Renal cortex interstitium (tissue), 11 donors: ENCODE results near the gene GP1BB. TPM values are rescaled to one million over a fixed set of nuclear protein-coding genes. Genes with fewer than 3 reads are reported as not detected.

Source experiments
- DNase-seq, 11 donors: peaks; one replicate each; pipeline ENCODE4 v3.0.0-alpha.2; 2013; ENCODE audit warnings: low read depth in 9 of 11, low spot score in 4 of 11; ENCODE audit errors: extremely low read depth in 1 of 11
- polyA plus RNA-seq, 3 donors: library from polyadenylated mRNA; unstranded; fragments of 120-200 nt; gene quantifications; one replicate each; pipeline ENCODE4 v1.2.1, GENCODE V29; 2013; ENCODE audit not compliant: insufficient read length in 3 of 3

GP1BB gene
- polyA plus RNA-seq, 3 donors = 2.8 to 7.0 (median 4.5) TPM

DNA sequence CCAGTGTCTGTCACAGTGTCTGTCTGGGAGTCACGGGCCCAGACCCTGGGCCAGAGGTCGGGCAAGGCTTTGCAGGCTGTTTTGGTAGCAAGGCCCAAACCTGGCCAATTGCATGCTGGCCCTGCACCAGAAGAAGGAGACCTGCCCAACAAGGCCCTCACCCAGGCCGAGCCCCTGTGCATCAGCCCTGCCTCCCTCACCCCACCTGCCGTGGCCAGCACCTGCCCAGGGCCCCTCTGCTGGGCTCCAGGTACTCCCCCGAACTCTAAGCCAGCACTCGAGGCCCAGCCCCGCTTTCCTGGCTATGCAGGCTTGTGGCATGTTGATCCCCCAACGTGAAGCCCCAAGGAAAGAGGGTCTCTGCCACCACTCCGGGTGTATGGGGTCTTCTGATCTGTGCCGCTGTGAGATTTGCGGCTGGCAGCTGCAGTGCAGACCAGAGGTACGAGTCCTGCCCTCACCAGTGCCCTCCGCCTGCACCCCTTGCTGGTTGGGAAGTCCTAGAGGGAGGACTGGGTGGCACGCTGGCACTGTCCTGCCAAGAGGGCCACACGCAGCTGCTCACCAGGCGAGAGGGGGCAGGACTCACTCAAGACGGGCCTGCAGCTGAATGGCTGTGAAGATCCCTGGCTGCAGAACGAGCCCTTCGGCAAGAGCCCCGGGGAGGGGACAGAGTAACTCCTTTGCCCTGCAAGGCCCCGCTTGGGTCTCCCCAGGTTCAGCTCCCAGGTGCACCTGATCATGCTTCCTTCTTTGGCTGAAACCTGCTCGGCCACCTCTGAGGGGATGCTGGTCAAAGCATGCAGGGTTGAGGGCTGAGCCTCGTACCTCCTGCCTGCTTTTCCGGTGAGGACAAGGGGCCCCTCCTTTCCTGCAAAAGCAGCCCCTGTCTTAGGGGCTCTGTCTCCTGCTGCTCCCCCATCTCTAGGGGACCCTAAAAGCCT lies 15.7 kb upstream of the GP1BB start:
- DNase-seq = no peak

DNA sequence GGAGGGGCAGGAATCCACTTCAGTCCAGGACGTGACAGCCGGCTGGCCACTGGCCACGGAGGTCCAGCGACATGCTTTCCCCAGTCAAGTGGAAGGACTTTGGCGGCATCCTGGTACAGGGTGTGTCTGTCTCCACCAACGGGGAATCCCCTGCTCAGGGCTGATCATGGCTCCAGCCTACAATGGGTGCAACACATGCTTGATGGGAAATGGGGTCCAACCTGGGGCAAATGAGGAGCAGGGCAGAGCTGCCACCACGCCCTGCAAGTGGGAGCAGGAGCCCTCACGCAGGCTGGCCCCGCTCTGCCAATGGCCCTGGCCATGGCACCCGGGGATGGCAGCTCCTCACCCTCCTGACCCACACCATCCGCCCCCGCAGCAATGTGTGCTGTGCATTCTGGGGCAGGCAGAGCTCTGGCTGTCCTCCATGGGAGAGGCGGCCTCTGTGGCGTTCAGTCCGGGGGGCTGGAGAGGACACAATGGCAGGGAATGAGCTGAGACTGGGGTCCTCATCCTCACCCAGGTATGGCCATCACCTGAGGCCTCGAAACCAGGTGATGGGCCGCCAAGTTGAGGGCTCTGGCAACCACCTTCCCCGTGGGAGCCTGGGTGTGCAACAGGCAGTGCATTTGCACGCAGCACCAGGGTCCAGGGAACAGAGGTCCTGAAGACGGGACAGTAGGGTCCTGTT lies 14.9 kb upstream of the GP1BB start:
- no peak for DNase-seq

DNA sequence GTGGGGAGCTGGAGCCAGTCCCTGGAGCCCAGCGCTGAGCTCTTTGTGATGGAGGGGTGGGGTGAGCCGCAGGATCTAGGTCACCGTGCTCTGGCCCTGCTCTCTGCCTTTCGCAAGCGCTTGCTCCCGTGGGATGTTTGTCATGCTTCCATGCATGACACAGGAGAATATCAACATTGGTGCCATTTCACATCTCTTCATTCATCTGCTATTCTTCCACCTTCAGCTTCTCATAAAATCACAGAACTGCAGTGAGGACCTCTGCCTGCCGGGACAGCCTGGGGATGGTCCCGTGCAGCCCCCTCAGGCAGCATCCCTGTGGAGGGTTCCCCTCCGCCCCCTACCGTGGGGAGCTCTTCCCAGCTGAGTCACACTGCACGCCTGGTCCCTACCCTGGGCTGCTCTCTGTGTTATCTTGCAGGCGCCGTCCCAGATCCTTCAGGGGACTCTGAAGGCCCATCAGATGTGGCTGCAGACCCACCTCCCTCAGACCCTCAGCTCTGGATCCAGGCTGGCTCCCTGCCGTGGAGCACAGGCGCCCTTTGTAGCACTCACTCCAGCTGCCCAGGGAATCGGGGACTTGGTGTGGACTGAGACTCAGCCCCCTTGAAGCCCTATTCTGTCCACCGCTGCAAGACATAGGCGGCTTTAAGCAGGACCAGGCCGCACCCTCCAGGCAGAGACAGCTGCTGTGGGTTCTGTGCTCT lies 14.1 kb upstream of the GP1BB start:
- DNase-seq = no peak

DNA sequence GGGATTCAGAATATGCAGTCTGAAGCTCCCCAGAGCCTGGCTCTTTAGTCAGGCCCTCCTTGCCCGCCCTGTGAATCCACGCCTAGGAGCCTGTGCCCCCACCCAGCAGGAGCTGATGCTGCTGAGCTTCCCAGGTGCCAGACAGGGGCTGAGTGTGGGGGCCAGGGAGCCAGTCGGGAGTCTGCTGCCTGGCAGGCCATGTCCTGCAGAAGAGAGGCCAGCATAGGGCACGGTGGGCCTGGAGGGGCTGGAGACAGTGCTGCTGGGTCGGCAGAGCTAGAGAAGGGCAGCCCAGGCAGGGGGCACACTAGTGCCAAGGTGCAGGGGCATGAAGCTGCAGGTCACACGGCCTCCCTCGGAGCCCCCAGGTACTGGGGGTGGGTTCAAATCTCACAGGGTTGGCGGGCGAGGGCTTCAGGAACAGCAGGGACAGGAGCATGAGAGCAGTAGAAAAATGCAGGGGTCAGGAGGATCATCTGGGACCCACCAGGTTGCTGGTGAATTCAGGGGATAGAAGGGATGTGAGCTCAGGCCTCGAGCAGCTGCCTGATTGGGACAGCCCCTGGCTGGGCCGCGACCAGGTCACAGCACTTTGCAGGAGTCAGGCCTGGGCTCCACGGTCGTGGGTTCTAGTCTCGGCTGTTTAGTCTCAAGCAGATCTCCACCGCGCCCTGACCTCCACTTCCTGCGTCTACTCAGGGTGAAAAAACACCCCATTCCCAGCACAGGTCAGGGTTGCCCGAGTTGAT lies 13.1 kb upstream of the GP1BB start:
- DNase-seq = no peak

DNA sequence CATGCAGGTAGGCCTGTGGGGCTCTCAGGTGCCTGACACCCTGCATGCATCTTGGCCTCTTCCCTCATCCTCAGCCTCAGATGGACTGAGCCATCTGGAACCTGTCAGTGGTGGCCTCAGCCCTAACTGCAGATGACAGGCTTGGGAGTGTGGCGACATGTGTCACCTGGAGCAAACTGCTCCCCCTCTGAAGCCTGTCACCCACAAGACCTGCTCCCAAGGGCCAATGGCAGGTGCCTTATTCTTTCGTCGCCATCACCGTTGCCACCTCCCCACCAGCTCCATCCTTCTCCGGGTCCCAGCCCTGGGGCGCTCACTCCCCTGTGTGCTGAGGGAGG lies 12.6 kb upstream of the GP1BB start:
- DNase-seq = no peak

DNA sequence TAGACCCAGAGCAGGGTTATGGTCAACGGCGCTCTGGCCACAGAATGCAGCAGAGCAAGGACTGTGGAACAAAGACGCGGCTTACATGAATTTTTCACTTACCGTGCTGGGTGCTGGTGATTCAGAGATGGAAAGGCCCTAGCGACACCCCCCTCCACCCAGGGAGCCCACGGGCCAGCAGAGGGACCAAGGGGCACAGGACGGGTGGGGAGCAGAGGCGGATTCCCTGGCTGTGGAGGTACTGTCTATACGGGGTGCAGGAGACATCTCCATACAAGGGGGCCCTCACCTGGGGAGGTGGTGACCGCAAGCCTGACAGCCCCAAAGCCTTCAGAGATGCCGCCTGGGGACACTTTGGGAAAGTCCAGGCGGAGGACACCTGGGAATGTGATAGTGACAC lies 10.1 kb upstream of the GP1BB start:
- no peak for DNase-seq

DNA sequence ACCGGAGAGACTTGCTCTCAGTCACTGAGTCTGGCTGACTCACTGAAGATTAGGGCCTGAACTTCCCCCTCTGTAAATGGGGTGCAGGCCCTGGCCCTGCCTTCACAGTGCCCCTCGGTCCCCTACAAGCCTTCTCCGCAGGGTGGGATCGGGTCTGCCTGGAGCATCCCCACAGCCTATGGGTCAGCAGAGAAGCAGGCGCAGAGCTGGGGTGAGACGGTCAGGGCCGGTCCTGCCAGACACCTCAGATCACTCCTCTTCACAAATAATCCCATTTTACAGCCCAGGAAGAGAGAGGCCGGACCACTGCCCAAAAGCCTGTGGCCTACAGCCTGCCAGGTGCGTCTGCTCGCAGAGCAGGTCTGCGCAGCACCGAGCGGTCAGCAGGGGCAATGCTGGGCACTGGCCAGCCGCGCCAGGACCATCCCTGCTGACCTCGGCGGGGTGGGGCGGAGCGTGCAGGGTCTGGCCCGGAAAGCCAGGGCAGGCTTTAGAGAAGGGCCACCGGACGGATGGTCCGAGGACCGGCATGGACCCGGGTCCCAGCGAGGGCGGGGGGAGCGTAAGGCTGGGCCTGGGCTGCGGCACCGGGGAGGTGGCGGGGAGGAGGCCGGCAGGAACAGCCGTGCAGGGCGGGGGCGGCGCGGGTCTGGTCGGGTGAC lies 9.6 kb upstream of the GP1BB start:
- no peak for DNase-seq

DNA sequence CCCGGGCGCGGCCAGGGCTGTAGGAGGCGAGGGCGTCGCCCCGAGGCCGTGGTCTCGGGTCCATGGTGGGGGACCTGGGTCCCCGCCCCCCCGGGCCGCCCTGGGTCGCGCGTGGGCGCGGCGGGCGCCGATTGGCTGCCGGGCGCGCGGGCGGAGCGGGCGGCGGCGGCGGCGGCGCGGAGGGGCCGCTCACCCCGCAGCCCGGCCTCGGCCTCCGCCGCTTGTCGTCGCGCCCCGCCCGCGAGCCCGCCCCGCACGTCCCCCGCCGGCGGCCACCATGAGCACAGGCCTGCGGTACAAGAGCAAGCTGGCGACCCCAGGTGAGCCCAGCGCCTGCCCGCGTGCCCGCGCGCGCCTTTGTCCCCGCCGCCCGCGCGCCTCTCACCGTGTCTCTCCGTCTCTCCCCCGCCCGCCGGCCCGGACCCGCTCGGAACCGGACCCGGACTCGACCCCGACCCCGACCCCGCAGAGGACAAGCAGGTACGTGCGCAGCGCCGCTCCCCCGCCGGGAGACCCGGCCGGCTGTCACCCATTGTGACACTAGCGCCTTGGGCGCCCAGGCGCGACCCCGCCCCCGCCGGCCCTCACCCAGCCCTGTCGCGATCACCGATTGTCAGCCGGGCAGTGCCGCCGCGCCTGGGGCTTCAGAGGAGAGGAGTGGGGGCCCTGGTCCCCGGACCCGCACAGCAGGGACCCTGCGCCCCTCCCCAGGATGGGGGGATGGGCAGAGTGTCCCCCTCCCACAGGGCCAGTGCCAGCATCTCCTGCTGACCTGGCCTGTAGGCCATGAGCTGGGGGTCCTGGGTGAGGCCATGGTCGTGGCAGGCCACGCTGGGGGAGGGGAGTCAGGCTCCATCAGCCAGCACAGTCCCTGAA lies 8.8 kb upstream of the GP1BB start, which contains the start of gene SEPTIN5:
Gene SEPTIN5, plus strand, starts transcription at position 192 of the 876 bp plus-strand sequence. Its CDS starts 86 bp downstream, at position 278.
- no peak for DNase-seq

DNA sequence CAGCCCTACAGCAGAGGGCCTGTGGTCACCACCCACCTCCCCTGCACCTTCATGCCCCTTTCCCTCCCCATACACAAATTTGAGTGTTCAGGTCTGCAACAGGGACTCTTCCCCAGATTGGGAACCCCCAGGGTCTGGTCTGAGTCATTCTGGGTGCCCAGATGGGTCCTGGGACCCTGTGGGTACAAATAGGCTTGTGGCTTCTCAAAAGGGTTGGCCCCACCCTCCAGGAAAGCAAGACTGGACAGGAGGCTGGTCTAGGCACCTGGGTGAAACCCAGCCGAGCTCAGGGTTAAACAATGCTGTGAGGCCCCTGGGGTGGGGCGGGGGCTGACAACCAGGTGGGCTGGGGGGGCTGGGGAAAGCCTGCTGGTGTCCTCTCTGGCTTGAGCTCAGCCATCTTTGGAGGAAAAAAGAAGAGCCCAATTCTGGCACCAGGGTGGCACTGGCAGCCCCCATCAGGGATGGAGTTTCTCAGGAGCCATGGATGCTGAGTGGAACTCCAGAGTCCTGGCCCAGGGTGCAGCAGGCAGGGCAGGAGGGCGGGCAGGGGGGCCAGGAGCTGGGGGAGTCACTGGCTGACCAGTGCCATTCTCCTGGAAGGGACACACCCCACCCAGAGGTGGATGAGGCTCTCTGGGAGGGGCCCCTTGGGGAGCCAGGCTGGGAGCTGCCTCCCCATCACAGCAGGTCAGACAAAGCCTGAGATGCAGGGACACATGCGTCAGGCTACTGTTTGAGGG lies 8.0 kb upstream of the GP1BB start:
- DNase-seq = no peak

DNA sequence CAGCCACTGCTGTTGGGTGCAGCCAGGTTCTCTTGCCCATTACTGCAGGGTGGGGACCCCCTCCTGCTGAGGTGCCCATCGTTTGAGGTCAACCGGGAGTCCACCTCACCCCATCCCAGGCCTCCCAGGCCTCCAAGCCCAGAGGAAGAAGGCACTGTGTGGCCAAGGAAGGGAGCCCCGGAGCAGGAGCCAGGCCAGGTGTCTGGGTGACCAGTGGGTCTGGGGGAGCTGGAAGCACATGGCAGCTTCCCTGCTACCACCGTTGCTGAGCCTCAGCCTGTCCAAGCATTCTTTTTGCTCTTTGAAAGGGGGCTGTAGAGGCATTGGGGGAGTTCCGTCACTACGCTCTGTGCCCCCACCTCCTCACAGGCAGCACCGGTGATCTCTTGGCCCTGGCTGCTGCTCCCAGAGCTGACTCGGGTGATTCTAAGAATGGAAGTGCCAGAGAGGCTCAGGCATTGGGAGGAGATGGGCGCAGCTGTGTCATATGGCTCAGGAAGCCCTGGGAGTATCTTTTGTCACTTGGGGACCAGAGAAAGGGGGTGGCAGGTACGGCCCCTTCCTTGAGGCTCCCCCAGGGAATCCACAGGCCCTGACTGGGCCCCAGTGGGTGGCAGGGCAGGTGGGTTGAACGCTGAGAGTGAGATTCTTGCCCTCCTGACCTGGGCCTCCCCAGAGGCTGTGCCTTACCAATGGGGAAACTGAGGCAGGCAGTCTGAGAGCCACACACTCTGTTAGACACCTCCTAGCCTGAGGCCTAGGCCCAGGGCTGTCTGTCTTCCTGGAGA lies 7.1 kb upstream of the GP1BB start:
- no peak for DNase-seq

DNA sequence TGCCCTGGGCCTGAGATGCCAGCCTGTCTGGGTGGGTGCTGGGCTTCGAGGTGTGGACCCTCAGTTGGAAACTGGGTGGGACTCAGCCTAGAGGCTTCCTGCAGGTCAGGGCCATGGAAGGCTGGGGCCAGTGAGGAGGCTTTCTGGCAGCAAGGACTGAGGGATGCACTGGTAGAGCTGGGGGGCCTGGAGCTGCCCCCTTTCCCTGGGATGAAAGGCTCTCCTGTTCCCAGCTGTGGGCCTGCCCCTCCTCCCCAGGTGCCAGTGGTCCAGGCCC lies 6.6 kb upstream of the GP1BB start:
- no peak for DNase-seq

DNA sequence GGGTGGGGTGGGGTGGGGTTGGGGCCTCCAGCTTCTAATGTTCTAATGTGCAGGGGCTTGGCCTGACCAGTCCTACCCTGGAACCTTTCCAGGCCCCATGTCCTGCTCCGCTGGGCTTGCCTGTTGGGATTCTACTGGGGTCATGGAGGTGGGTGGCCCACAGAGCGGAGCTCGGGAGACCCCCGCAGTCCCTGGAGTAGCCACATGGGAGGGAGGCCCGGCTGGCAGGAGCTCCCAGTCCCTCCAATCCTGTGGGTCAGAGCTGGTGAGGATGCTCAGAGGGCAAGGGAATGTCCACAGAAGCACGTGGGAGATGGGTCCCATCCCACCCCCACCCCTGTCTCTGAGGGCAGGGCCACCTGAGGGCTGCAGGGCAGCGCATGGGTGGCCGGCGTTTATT lies 6.2 kb upstream of the GP1BB start:
- DNase-seq = no peak

DNA sequence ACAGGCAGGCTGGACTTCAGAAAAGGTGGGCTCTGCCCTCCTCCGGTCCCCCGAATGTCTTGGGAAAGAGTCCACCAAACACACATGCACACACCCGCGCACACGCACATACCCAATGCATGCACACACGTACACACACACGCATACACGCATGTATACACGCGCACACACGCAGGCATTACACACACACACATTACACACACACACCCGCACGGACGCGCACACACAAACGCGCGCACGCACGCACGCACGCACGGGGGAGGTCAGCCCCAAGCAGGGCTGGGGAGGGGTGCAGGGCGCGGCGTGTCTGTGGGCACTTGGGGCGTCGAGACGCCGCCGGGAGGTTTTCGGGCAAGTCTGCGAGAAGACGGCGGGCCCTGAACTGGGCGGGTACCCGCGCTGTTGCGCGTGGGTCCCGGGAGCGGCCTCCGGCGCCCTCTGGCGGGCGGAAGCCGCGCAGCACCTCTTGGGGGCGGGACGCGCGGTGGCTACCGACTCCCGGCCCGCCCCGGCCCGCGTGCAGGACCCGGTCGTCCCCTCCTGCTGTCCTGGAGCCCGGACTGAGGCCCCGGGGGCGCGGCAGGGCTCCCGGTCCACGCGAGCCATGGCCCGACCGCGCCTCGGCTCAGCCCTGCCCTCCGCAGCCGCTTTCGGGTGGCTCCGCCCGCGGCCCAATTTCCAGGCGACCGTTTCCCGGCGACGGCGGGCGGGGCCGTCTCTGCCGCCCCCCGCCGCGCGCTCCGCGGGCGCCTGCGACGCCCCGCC lies 5.5 kb upstream of the GP1BB start:
- peak in 5 of 11 donors; percentile 51 to 67 (median 63) for DNase-seq

DNA sequence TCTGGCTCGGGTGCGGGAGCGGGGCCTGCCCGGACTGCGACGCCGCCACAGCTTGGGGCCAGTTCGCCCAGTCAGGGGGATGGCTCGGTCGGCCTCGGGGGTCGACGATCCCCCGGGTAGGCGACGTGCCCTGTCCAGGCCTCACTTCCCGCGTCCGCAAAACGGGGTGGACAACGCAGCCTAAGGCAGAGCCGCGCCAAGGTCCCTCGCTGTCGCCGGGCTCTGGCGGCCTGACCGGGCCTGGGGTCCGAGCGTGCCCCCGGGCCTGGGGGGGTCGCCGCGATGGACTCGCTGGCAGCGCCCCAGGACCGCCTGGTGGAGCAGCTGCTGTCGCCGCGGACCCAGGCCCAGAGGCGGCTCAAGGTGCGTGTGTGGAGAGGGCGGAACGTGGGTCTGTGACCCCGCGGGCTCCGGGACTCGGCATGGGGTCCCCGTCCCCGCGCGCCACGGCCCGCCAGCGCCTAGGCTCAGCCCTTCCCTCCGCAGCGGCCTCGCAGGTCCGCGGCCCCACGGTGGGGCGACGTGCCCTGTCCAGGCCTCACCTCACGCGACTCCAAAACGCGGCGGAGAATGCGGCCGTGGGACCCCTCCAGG lies 4.8 kb upstream of the GP1BB start:
- no peak for DNase-seq

DNA sequence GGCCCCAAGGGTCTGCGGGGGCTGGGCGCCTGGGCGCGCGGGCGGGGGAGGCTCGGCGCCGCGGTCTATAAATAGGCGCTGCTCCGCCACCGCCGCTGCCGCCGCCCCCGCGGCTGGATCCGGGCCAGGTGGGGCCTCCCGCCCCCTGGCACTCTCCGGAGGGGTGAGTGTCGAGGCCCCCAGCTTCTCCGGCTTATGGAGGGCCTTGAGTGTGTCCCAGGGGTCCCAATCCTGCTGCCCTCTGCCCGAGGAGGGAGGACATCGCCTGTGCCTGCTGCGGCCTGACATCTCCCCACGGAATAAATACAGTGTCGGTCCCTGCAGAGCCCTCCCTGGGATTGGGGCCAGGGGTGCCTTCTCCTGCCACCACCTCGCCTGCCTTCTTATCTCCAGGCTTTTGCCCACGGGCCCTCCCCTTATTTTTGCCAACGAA lies 4.3 kb upstream of the GP1BB start:
- no peak for DNase-seq
